GM21528 (cell line): Measurements from ENCODE around the gene CBR4.
"Not testable (repeated sequence)": the region's sequence is repeated elsewhere in the genome, so short reads cannot be mapped to it uniquely, and the experiment has no call there.

Source experiments
- ATAC-seq: cut with Tn5 transposase; IDR thresholded peaks from one replicate; pipeline ENCODE4 v1.9.1; 2021; ENCODE audit warnings: mild to moderate bottlenecking, moderate library complexity; ENCODE audit not compliant: unreplicated experiment, low FRiP score

CBR4 gene

GRCh38 chr4:168998596-168998995, 11.5 kb downstream of the CBR4 start:
- no peak for ATAC-seq

GRCh38 chr4:168995537-168996295, 14.3 kb downstream of the CBR4 start:
- no peak for ATAC-seq

- no peak for ATAC-seq
Measured at GRCh38 chr4:168994958-168995357, 15.1 kb downstream of the CBR4 start.

- ATAC-seq = no peak
Measured at GRCh38 chr4:168993714-168994510, 16.1 kb downstream of the CBR4 start.

GRCh38 chr4:168992952-168993482, 17.0 kb downstream of the CBR4 start:
- not testable (repeated sequence) for ATAC-seq

- ATAC-seq = no peak
Measured at GRCh38 chr4:168981942-168982341, 28.1 kb downstream of the CBR4 start.

- ATAC-seq = no peak
Measured at GRCh38 chr4:168981460-168981859, 28.6 kb downstream of the CBR4 start.

GRCh38 chr4:168979338-168979737, 30.7 kb downstream of the CBR4 start:
- ATAC-seq = no peak

- ATAC-seq = no peak
Measured at GRCh38 chr4:168978001-168978700, 31.9 kb downstream of the CBR4 start.

GRCh38 chr4:168972596-168972995, 37.5 kb downstream of the CBR4 start:
- no peak for ATAC-seq

GRCh38 chr4:168960716-168961115, 49.3 kb downstream of the CBR4 start:
- ATAC-seq = no peak

- ATAC-seq = no peak
Measured at GRCh38 chr4:168955674-168956073, 54.4 kb downstream of the CBR4 start.

GRCh38 chr4:168952821-168953246, 57.2 kb downstream of the CBR4 start:
- ATAC-seq = not testable (repeated sequence)

- no peak for ATAC-seq
Measured at GRCh38 chr4:168945291-168945690, 64.8 kb downstream of the CBR4 start.

- no peak for ATAC-seq
Measured at GRCh38 chr4:168942985-168943384, 67.1 kb downstream of the CBR4 start.
